ENCODE measurements around the gene TUBA8.
"Not testable (repeated sequence)": the region's sequence is repeated elsewhere in the genome, so short reads cannot be mapped to it uniquely, and the experiment has no call there.

The TUBA8 gene

DNA sequence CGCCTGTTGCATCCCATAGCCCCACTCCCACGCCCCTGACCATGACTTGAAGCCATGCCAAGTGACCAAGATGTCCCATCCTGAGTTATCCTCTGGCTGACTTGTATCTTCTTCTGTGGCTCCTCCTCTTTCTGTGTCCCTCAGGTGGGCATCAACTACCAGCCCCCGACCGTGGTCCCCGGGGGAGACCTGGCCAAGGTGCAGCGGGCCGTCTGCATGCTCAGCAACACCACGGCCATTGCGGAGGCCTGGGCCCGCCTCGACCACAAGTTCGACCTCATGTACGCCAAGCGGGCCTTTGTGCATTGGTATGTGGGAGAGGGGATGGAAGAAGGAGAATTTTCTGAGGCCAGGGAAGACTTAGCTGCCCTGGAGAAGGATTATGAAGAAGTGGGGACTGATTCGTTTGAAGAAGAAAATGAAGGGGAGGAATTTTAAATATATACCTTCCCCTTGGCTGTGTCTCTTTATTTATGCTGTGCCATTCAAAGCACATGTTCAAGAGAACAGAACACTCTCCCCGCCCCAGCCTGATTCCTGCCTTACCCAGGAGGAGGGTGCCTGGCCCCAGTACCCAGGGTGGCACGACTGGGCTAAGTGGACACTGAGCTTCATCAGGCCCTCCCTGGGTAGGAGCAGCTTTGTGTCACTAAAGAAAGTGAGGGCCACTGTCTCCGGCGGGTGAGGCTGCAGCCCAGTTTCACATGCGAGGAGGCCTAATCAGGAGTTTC lies 20.3 kb downstream of the TUBA8 start:
- DNase-seq (ENCODE audit: low read depth) = no peak

DNA sequence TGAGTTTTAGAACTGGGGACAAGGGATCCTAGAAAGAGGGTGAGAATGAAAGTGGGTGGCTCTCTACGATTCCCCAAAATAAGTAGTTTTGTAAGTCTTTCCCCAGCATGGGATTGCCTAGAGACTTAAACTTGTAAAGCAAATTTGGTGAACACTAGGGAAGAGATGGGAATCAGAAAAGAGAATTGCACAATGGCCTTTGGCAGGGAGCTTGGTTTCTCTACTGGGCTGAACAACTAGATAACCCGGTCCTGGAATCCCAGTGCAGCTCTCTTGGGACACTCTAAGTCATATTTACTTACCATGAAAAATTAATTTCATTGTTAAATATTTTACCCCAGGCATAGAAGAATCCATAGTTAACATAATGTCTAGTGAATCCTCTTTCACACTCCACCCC lies 22.8 kb downstream of the TUBA8 start:
- DNase-seq (ENCODE audit: low read depth) = no peak

DNA sequence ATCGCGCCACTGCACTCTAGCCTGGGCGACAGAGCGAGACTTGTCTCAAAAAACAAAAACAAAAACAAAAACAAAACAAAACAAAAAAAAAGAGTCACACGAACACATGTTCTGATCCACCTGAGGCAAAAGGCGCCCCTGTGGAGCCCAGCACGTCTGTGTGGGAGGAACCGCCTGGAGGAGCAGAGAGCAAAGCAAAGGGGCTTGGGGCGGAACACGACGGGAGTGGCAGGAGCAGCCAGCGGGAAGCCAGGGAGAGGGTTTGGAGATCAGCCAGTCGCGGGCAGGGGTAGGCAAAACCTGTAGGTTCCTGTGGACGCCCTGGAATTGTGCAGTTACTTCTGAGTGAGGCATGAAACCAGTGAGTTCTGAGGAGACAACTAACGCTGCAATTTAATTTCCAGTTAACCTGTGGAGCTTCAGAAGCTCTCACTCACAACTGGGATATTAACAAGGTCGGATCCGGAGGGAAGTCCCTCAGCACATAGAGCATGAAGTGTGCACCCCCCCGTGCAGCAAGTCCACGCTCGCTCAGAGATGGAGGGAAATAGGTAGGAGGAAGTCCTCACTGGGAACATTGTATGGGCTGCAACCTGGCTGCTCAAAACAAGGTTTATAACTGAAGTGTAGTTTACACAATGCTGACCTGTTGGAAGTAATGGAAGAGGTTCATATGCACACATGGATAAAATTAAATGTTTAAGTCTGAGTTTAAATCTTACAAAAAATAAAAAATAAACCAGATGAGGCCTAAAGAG lies 26.1 kb downstream of the TUBA8 start:
- DNase-seq (ENCODE audit: low read depth) = no peak

DNA sequence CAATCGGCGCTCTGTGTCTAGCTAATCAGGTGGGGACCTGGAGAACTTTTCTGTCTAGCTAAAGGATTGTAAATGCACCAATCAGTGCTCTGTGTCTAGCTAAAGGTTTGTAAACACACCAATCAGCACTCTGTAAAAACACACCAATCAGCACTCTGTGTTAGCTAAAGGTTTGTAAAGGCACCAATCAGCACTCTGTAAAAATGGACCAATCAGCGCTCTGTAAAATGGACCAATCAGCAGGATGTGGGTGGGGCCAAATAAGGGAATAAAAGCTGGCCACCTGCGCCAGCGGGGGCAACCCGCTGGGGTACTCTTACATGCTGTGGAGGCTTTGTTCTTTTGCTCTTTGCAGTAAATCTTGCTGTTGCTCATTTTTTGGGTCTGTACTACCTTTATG lies 30.4 kb downstream of the TUBA8 start:
- not testable (repeated sequence) for DNase-seq (ENCODE audit: low read depth)

DNA sequence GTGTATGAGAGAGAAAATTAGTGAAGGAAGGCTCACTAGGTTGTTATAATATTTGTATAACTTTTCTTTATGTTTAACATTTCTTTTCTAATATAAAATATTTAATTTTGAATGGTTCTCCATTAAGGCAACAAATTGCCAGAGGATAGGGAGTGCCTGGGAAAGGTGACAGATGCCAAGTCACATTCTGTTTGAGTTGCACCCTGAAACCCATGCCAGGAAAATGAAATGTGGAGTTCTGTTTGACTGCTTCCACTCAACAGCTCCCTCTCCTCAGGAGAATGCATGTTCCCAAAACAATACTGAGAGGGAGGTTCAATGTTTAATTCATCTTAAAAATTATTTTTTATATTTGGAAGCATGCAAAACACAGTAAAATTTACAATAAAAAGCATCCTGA lies 33.5 kb downstream of the TUBA8 start:
- no peak for DNase-seq (ENCODE audit: low read depth)

DNA sequence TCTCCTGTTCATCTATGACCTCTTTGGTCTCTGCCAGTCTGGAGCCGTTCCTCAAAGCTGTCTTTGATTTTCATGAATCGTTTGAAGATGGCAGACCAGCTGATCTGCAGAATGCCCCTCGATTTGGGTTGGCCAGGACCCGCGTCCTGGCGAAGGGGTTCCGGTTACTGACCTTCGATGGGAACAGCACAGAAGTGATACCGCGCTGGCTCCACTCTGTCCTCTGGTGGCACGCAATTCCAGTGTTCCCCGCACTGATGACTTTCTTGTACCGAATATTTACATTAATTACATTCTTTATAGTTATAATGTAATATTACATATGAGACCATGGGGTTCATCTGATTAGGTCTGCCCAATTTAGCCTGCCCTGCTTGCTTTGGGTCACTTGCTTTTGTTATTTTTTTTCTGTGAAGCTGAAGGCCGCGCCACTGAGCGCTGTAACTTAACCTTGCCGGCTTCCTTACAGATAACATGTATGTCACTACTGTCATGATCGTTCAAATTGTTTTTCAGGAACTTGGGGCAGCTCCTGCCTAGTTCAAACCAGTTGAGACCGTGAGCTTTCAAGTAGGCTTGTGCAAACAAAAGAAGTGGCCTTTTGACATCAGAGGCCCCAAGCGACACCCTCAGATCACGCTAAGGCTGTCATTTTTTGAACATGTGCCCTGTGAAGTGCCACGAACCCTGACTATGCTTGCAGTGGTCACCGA lies 35.2 kb downstream of the TUBA8 start:
- no peak for DNase-seq (ENCODE audit: low read depth)

DNA sequence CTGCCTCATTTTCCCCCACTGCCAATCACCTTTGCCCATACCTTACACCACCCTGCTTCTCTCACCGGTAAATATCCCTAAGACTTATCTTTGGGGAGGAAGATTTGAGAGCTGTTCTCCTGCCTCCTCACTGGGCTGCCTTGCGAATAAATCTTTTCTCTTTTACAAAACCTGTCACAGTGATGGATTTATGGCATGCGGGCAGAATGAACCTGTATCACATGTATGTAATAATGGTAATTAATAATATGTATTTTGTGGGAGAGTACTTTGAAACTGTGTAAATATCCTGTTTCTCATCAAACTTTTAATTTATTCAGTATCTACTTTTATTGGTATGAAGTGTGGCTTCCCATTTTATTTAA lies 35.8 kb downstream of the TUBA8 start:
- DNase-seq (ENCODE audit: low read depth) = no peak

DNA sequence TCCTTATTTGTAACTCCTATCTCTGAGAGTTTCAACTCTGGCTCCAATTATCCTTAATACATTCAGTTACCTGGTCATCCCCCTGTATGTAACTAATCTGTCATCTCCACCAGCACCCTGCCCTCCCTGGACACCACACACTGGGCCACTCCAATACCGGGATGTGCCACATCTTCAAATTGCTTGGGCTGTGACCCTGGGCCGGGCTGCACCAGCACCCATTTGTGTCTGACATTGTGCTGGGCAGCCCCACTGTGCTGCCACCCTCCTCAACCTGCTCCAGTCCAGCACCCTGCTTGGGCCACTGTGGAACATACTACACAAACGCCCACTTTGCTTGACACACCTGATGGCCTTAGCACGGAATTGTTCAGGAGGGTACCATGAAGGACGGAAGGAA lies 37.2 kb downstream of the TUBA8 start:
- DNase-seq (ENCODE audit: low read depth) = no peak

DNA sequence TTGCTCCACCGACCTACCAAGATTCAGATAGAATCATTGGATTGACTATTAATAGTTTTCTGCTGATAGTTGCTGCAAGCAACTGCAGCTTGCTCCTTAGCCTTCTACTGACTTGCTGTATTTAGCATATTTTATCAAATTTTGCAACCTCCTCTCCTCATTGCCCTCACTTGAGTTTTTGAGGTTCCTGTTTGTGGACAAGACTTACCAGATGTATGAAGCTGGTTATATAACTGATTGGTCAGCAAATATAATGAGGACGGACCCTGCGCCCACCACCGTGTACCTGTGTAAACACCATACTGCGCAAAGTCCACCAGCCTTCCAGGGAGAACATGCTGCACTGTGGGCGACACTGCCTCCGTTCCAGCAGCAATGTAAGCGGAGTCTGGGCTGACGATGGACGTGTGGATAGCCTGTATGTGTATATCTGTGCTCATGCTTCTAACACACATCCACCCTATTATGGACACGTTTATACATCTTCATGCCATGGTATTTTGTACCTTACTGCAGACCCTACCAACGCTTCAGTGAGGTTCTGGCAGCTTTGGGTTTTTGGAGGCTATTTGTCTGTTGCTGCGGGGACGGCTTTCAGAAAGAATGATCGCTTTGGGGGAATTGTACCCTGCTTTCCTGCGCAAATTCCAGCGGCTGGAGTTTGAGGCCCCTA lies 37.8 kb downstream of the TUBA8 start:
- no peak for DNase-seq (ENCODE audit: low read depth)

DNA sequence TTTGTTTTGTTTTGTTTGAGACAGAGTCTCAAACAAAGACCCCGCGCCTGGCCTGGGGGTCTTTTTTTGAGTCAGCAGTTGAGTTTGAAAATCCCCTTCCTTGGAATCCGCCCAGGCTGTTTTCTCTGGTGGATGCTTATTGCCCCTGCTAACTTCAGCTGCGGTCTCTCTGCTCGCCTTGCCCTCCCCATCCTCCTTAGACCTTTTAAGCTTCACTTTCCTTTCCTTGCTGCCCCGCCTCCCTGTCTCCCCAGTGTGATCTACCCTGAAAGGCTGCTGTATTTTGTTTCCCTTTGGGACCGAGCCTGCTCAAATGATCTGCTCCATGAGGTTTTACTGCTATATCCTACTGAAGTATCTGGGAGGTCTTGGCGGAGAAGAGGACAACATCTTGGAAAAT lies 41.9 kb downstream of the TUBA8 start:
- peak; percentile 9 for DNase-seq (ENCODE audit: low read depth)

DNA sequence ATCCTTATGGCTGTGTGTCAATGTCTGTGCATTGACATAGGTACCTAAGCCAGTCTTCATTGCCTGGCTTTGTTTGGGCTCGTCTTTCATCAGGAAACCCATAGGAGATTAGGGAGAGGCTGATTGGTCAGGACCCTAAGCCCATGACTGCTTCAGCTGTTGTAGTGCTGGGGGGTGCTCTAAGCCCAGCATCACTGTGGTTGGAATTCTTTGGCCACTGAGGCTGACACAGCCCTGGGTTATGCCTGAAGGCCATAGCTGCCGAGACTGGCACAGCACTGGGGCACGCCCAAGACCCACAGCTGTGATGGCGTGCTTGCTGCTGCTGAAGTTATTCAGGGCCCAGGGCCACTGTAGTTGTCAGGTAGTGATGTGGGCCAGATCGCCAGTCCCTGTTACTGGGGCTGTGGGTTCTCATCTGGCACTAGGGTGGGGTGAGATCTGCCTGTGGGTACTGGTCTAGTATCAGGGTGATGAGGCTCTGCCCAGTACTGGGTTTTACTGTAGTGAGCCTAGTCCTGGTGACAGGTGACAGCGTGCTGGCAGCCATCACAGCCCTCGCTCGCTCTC lies 44.3 kb downstream of the TUBA8 start:
- no peak for DNase-seq (ENCODE audit: low read depth)

DNA sequence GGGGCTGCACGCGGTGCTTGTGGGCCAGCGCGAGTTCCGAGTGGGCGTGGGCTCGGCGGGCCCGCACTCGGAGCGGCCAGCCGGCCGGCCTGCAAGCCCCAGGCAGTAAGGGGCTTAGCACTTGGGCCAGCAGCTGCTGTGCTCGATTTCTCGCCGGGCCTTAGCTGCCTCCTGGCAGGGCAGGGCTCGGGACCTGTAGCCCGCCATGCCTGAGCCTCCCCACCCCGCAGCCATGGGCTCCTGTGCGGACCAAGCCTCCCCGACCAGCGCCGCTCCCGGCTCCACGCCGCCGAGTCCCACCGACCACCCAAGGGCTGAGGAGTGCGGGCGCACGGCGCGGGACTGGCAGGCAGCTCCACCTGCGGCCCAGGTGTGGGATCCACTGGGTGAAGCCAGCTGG lies 44.9 kb downstream of the TUBA8 start:
- DNase-seq (ENCODE audit: low read depth) = not testable (repeated sequence)

DNA sequence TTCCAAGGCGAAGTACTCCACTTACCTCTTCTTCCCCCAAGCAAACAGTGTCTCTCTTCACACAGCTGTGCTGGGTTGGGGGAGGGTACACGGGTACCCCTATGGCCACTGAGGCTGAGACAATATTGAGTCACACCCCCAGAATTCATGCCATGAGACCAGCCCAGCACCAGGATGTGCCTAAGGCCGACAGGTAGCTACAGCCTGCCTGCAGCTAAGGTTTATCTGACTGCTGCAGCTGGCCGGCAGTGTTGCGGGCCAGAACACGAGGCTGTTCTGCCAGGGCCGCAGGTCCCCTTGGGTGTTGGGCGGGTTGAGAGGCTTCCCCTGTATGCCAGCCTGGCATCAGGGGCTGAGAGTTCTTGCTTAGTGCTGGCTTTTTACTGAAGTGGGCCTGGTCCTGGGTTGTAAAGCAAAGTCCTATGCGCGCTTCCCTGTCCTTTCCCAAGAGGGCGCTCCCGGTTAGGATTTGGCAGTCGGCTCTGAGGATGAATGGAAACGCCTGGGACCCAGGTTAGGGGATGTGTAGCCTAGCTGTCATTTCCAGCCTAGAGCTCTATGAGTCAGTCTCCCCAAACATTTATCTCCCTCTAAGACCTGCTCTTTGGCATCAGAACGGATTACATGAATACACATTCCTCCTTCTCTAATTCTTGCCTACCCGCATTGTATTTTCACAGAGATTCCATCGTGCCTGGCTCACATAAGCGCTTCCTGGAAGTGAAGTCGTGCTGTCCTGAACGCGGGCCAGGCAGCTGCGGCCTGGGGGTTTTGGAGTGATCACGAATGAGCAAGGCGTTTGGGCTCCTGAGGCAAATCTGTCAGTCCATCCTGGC lies 46.5 kb downstream of the TUBA8 start:
- peak; percentile 25 for DNase-seq (ENCODE audit: low read depth)

DNA sequence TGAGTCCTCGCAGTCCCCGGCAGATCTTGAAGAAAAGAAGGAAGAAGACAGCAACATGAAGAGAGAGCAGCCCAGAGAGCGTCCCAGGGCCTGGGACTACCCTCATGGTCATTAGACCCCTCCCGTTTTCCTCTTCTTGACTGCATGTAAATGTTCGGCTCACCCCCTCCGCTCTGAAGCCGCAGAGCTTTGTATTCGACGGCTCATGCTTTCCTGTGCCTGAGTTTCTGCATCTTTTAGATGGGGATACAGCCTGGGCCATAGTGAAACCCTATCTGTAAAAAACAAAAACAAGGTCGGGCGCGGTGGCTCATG lies 47.1 kb downstream of the TUBA8 start:
- DNase-seq (ENCODE audit: low read depth) = no peak

DNA sequence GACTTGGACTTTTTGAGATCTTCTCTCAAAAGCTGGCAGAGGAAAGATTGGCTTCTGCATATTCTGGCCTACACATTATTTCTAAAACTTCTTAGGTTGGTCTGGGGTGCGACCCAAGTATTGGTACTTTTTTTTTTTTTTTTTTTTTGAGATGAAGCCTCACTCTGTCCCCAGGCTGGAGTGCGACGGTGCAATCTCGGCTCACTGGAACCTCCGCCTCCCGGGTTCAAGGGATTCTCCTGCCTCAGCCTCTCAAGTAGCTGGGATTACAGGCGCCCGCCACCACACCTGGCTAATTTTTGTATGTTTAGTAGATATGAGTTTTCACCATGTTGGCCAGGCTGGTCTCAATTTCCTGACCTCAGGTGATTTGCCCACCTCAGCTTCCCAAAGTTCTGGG lies 50.0 kb downstream of the TUBA8 start:
- DNase-seq (ENCODE audit: low read depth) = not testable (repeated sequence)

DNA sequence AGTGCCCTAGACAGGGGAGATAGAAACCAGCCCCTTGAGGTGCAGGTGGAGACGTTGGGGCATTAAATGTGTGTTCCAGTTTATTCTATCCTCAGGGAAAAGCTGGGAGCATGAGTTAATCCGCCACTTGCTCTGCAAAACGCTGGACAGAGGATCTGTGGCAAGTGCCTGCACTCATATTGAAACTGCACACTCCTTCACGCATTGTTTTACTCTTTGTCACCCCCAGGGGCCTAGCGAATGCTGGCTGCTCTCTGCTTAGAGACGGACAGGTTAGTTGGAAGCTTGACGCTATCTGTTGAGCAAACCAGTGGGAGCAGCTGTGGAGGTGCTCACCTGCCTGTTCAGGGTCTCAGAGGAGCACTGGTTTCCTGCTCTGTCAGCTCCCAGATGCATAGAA lies 53.2 kb downstream of the TUBA8 start:
- DNase-seq (ENCODE audit: low read depth) = not testable (repeated sequence)

DNA sequence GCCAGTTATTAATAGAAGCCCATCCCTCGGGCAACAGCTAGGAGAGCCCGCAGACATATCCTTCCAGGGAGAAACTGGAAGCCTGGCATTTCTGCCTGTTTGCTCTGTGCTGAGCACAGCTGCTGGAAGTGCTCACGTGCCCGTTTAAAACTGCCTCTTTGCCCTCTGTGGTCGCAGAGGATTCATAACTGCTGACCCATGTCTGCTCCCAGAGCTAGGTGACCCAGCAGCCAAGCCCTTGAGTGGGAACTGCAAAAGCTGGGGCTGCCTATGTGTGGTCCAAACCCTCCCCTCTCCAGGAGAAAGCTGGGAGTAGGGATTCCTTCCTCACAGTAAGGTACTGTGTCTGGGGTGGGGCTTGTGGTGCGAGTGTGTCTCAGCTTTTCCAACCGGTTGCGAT lies 54.0 kb downstream of the TUBA8 start:
- not testable (repeated sequence) for DNase-seq (ENCODE audit: low read depth)

DNA sequence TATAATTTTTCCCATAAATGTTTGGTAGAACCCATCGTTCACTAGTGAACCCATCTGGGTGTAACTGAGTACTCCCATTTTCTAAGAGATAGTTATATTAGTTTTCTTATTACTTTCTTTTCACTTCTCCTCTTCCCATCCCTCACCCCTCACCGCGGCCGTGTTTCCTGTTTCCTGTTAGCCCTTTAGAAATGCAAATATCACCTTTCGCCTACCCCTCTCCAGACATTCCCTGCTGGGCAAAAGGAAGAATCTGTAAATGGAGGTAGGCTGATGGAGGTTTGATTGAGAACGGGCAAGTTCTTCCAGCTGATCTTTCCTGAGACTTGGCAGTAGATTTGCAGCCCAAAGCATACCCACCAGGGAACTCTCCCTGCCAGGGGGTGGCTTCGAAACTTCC lies 54.7 kb downstream of the TUBA8 start:
- not testable (repeated sequence) for DNase-seq (ENCODE audit: low read depth)

DNA sequence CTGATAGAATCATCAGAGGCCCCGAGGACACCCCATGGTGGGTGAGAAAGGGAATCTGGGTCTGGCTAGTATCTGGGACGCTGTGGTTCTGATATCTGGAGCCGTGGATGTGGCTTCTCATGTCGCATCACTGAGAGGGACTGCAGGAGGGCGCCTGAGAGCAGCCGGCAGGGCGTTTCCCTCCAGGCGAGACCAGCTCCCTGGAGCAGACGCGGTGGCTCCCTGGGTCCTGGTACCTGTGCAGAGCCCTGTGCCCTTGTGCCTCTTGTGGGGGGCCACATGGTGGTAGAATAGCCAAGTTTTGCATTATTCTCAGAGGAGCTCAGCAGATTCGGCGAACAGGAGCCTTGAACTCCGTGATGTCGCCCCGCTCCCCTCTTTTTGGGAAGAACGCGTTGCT lies 59.7 kb downstream of the TUBA8 start:
- DNase-seq (ENCODE audit: low read depth) = not testable (repeated sequence)

DNA sequence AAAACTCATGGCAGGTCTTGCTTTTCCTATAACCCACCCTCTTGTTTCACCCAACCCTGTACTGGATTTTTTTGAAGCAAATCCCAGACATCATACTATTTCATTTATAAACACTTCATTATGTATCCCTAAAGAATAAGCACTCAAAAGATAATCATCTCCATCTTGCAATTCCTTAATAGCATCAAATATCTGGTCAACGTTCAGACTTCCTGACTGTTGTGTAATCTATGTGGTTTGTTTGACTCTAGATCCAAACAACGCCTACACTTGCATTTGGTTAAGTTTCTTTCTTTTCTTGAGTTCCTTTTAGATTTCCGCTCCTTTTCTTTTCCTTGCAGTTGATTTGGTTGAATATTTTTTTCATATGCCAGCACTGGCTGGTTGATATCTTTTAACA lies 61.6 kb downstream of the TUBA8 start:
- DNase-seq (ENCODE audit: low read depth) = not testable (repeated sequence)

DNA sequence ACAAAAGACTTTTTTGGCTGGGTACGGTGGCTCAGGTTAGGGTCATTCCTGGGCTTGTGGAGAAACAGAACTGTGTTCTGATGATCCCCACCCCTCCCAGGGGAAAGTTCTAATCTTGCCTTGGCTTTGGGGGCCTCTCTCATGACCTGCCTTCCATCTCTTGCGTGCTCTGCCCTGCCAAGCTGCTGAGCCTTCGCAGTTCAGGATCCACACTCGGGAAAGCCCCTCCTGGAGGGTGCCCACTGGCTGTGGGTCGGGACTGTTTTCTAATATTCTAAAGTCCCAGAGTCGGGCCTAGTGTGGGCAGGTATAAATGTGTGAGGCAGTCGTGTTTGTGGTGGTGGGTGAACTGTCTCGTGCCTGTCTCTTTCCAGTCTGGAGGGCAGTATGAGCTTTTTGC lies 62.2 kb downstream of the TUBA8 start:
- DNase-seq (ENCODE audit: low read depth) = not testable (repeated sequence)

Data from activated T-cell treated with anti-CD3 and anti-CD28 coated beads for 24 hours (primary cell).